HG02852 (cell line): ENCODE data around the gene TMEM203.
A peak's percentile ranks its signal among the peaks of the same experiment; 100 is the strongest.

Experiments used
- ATAC-seq: cut with Tn5 transposase; IDR thresholded peaks from one replicate; pipeline ENCODE4 v1.9.1; 2021; ENCODE audit warnings: mild to moderate bottlenecking, moderate library complexity; ENCODE audit not compliant: unreplicated experiment

TMEM203 gene

GRCh38 chr9:137198051-137198901 lies 7.2 kb downstream of the TMEM203 start:
- ATAC-seq: no peak

- ATAC-seq: no peak
Measured at GRCh38 chr9:137195525-137196220, 9.8 kb downstream of the TMEM203 start.

- ATAC-seq: no peak
Measured at GRCh38 chr9:137194909-137195308, 10.5 kb downstream of the TMEM203 start.

GRCh38 chr9:137194388-137194787 lies 11.1 kb downstream of the TMEM203 start:
- no peak for ATAC-seq

- ATAC-seq: no peak
Measured at GRCh38 chr9:137193771-137194170, 11.7 kb downstream of the TMEM203 start.

DNA sequence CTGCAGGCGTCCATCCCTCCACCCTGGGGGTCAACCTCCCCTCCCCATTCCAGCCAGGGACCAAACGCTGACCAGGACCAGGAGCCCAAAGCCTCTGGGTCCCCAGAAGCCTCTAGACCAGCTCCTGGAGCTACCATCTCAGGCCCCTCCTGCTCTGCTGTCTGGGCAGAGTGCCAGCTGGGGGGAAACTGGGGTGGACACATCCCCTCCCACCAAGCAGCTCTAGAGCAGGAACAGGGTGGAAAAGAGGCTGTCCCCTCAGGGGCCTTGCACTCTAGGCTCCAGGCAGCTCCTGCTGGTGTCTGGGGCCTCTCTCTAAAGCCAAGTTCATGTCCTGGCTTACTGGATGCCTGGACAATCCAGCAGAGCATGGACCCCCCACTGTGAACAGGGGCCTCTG lies 12.6 kb downstream of the TMEM203 start:
- ATAC-seq: no peak

DNA sequence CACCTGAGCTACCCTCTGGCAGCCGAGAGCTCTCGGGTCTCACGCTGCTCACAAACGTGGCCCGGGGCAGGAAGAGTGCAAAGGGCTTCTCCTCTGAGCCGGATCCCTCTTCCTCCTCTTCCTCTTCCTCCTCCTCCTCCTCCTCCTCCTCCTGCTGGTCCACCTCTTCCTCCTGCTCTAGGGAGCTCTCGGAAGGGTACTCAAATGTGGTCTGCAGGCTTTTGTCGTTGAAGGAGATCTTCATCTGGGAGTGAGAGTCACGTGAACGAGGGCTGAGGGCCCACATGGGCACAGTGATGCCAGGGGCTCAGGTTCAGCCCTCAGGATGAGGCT lies 13.0 kb downstream of the TMEM203 start:
- ATAC-seq: no peak

DNA sequence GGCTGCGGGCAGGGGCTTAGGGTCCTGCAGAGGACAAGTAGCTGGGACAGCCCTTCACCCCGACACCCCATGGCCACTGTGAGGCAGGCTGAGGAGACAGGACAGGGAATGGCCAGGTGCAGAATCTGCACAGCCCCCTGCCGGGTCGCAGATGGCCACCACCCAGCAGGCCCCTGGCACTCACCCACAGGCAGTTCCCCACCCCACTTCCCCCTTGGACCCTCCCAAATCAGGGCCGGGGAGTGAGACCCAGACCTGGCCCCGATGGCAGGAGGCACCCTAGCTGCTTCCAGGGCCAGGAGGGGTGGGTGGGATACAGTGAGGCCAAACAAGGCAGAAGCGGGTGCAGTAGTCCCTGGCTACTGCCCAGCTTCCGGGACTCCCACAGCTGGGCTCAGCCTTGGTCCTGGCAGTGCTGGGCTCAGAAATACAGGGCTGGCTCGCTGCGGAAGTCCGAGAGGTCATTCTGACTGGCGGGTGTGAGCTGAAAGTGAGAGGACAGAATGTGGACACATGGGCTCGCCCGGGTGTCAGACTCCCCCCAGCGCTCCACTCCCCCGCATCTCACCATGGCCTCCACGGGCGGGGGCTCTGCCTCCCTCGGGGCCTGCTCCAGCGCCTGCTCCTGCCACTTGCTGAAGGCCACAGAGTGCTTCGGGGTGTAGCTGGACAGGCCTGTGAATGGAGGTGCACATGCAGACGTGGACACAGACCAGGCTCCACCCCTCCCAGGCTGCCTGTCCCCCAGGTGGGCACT lies 13.6 kb downstream of the TMEM203 start:
- ATAC-seq: no peak

GRCh38 chr9:137191245-137191644 lies 14.2 kb downstream of the TMEM203 start:
- no peak for ATAC-seq

GRCh38 chr9:137190315-137190856 lies 15.1 kb downstream of the TMEM203 start:
- ATAC-seq: no peak

- ATAC-seq: no peak
Measured at GRCh38 chr9:137189297-137190295, 15.9 kb downstream of the TMEM203 start.

DNA sequence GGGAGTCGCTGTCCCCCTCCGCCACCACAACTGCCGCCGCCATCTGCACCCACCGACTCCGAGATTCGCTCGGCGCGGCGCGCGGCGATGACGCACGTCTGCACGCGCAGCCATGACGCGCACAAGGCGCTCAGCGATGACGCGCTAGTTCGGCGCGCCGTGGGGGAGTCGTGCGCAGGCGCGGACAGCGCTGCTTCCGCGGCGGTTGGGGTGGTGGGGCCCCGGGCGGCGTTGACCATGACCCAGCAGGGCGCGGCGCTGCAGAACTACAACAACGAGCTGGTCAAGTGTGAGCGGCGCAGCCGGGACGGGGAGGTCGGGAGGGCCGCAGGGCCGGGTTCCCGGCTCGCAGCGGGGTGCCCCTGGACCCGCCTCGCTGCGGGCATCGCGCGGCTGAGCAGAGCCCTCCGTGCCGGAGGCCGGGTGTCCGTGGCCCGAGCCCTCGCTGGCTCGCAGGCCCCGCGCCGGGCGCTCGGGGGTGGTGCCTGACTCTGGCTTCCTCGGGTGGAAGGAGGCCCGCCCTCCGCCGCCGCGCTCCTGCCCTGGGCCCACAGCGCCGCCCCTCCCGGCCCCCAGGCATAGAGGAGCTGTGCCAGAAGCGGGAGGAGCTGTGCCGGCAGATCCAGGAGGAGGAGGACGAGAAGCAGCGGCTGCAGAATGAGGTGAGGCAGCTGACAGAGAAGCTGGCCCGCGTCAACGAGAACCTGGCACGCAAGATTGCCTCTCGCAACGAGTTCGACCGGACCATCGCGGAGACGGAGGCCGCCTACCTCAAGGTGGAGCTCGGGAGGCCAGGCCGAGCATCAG lies 16.8 kb downstream of the TMEM203 start, which contains the start of the genes ANAPC2 and SSNA1:
Gene ANAPC2, minus strand, starts transcription at position 71 of the 807 bp plus-strand sequence. Its CDS starts 28 bp downstream, at position 43.
Gene SSNA1, plus strand, starts transcription at position 187 of the 807 bp plus-strand sequence. Its CDS starts 51 bp downstream, at position 238.
- ATAC-seq: peak; percentile 80

GRCh38 chr9:137188086-137188489 lies 17.4 kb downstream of the TMEM203 start:
- ATAC-seq: no peak

- ATAC-seq: no peak
Measured at GRCh38 chr9:137187386-137187785, 18.1 kb downstream of the TMEM203 start.

DNA sequence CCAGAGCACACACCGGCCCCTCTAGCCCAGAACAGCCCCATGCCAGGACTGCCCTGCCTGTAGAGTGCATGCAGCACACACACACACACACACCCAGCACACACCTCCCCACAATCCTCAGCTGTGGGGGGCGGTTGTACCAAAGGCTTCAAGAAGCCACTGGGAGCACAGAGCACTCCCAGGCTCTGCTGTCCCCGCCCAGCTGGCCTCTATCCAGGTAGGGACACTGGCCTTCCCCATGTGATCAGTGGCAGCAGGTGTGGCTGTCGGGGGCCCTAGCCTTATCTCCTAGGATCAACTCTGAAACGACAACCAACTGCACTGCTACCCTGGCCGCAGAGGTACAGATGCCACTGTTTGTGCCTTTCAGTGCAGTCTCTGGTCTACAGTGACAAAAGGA lies 19.1 kb downstream of the TMEM203 start:
- no peak for ATAC-seq

DNA sequence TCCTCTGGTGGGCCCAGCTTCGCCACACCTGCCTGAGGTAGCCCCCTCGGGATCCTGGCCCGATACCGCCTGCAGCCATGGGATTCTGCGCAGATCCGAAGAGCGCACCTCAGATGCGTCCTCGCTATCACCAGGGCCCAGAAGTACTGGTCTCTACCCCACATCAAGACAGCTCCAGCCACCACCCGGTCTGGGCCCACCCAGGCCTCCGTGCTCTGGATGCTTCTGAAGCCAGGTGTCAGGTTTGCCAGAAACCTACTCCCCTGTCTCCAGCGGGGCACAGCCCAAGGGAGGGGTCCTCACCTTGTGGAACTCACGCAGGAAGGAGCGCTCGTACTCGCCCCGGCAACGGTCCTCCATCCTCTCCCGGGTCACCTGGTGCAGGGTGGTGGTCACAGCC lies 19.5 kb downstream of the TMEM203 start:
- no peak for ATAC-seq

- ATAC-seq: no peak
Measured at GRCh38 chr9:137184881-137185660, 20.4 kb downstream of the TMEM203 start.

GRCh38 chr9:137183980-137184595 lies 21.4 kb downstream of the TMEM203 start:
- ATAC-seq: no peak
